HG02885 (cell line): Measurements from ENCODE around the gene PUM2.
"Not testable (repeated sequence)": the region's sequence is repeated elsewhere in the genome, so short reads cannot be mapped to it uniquely, and the experiment has no call there.

ENCODE experiments used
- ATAC-seq: cut with Tn5 transposase; IDR thresholded peaks from one replicate; pipeline ENCODE4 v1.9.1; 2021; ENCODE audit warnings: mild to moderate bottlenecking; ENCODE audit not compliant: unreplicated experiment, poor library complexity

PUM2 gene

GRCh38 chr2:20294231-20294630 is 56.4 kb downstream of the PUM2 start:
- ATAC-seq = no peak

- ATAC-seq = no peak
These were observed 57.7 kb downstream of the PUM2 start for GRCh38 chr2:20292984-20293383.

- ATAC-seq = no peak
These were observed 58.7 kb downstream of the PUM2 start for GRCh38 chr2:20291846-20292408.

GRCh38 chr2:20291106-20291564 is 59.5 kb downstream of the PUM2 start:
- ATAC-seq = peak; percentile 60

GRCh38 chr2:20288642-20289340 is 61.9 kb downstream of the PUM2 start:
- no peak for ATAC-seq

GRCh38 chr2:20282916-20283592 is 67.6 kb downstream of the PUM2 start:
- no peak for ATAC-seq

GRCh38 chr2:20281876-20282275 is 68.8 kb downstream of the PUM2 start:
- no peak for ATAC-seq

- no peak for ATAC-seq
These were observed 77.6 kb downstream of the PUM2 start for GRCh38 chr2:20273042-20273441.

- not testable (repeated sequence) for ATAC-seq
These were observed 82.3 kb downstream of the PUM2 start for GRCh38 chr2:20268317-20268716.

- ATAC-seq = no peak
These were observed 83.1 kb downstream of the PUM2 start for GRCh38 chr2:20267529-20267928.

GRCh38 chr2:20264629-20265028 is 86.0 kb downstream of the PUM2 start:
- no peak for ATAC-seq

- no peak for ATAC-seq
These were observed 93.2 kb downstream of the PUM2 start for GRCh38 chr2:20257411-20257810.

- no peak for ATAC-seq
These were observed 95.9 kb downstream of the PUM2 start for GRCh38 chr2:20254731-20255130.

GRCh38 chr2:20250436-20250835 is 100.2 kb downstream of the PUM2 start:
- ATAC-seq = no peak

- ATAC-seq = no peak
These were observed 101.5 kb downstream of the PUM2 start for GRCh38 chr2:20249170-20249569.

- no peak for ATAC-seq
These were observed 103.6 kb downstream of the PUM2 start for GRCh38 chr2:20247084-20247483.

GRCh38 chr2:20243637-20244036 is 107.0 kb downstream of the PUM2 start:
- ATAC-seq = not testable (repeated sequence)

- ATAC-seq = no peak
These were observed 107.8 kb downstream of the PUM2 start for GRCh38 chr2:20242727-20243377.

GRCh38 chr2:20241973-20242726 is 108.5 kb downstream of the PUM2 start:
- peak; percentile 54 for ATAC-seq

GRCh38 chr2:20240291-20240690 is 110.4 kb downstream of the PUM2 start:
- ATAC-seq = not testable (repeated sequence)
